Liver (tissue), 9 donors: Measurements from ENCODE around the gene RETREG1. TPM values are rescaled to one million over a fixed set of nuclear protein-coding genes. Genes with fewer than 3 reads are reported as not detected.

Source experiments
- DNase-seq: peaks from one replicate; pipeline ENCODE4 v3.0.0-alpha.2; 2017; ENCODE audit warnings: low spot score
- H3K27ac ChIP-seq, 2 donors: one replicate each; pipeline ENCODE4 v1.7.0; 2013; ENCODE audit warnings: inconsistent platforms in 2 of 2, low read length in 2 of 2, control low read depth in 1 of 2, low read depth in 1 of 2, mild to moderate bottlenecking in 1 of 2
- H3K27me3 ChIP-seq, 4 donors: one replicate each; pipeline versions ENCODE4 v1.6.1 to v1.7.0; 2013; ENCODE audit warnings: low read length in 3 of 4, inconsistent platforms in 1 of 4, mild to moderate bottlenecking in 1 of 4, moderate library complexity in 1 of 4; ENCODE audit not compliant: control insufficient read depth in 4 of 4, insufficient read depth in 4 of 4
- H3K36me3 ChIP-seq, 4 donors: one replicate each; pipeline versions ENCODE4 v1.6.1 to v1.7.0; 2013; ENCODE audit warnings: low read length in 3 of 4, mild to moderate bottlenecking in 3 of 4, low read depth in 1 of 4, moderate library complexity in 1 of 4; ENCODE audit not compliant: control insufficient read depth in 4 of 4, insufficient read depth in 3 of 4
- H3K4me1 ChIP-seq, 4 donors: one replicate each; pipeline versions ENCODE4 v1.6.1 to v1.7.0; 2013; ENCODE audit warnings: low read length in 3 of 4, mild to moderate bottlenecking in 3 of 4, moderate library complexity in 1 of 4; ENCODE audit not compliant: control insufficient read depth in 4 of 4, insufficient read depth in 4 of 4
- H3K4me3 ChIP-seq, 3 donors: one replicate each; pipeline versions ENCODE4 v1.6.1 to v1.7.0; 2013; ENCODE audit warnings: low read length in 3 of 3, control low read depth in 1 of 3, low read depth in 1 of 3, mild to moderate bottlenecking in 1 of 3
- H3K9ac ChIP-seq, 2 donors: one replicate each; pipeline ENCODE4 v1.7.0; 2013; ENCODE audit warnings: low read length in 2 of 2, mild to moderate bottlenecking in 2 of 2, moderate library complexity in 2 of 2, control low read depth in 1 of 2, low read depth in 1 of 2
- H3K9me3 ChIP-seq, 4 donors: one replicate each; pipeline versions ENCODE4 v1.6.1 to v1.7.0; 2013; ENCODE audit warnings: low read length in 3 of 4; ENCODE audit not compliant: control insufficient read depth in 4 of 4
- ATF3 ChIP-seq: IDR thresholded peaks from 2 replicates; pipeline ENCODE4 v1.6.1; 2016; ENCODE audit warnings: antibody characterized with exemption
- CTCF ChIP-seq: fragments of 150-350 bp; IDR thresholded peaks from 2 replicates; pipeline ENCODE4 v1.5.1; 2017; ENCODE audit warnings: improper control_type of control experiment, low read depth, low read length; ENCODE audit not compliant: missing input control
- EGR1 ChIP-seq, 2 donors: IDR thresholded peaks; 2 replicates each; pipeline ENCODE4 v1.6.1; 2016 to 2018; ENCODE audit warnings: antibody characterized with exemption in 2 of 2, low read depth in 2 of 2
- FOXA1 ChIP-seq: IDR thresholded peaks from 2 replicates; pipeline ENCODE4 v1.6.1; 2016; ENCODE audit warnings: antibody characterized with exemption
- FOXA2 ChIP-seq: IDR thresholded peaks from 2 replicates; pipeline ENCODE4 v1.6.1; 2016; ENCODE audit warnings: antibody characterized with exemption
- GABPA ChIP-seq, 2 donors: IDR thresholded peaks in 1 of 2; conservative IDR thresholded peaks in 1 of 2; 2 replicates each; pipeline ENCODE4 v1.6.1; 2016; ENCODE audit warnings: antibody characterized with exemption in 2 of 2, mild to moderate bottlenecking in 1 of 2, moderate library complexity in 1 of 2
- HNF4A ChIP-seq, 2 donors: conservative IDR thresholded peaks; 2 replicates each; pipeline ENCODE4 v1.6.1; 2016; ENCODE audit warnings: antibody characterized with exemption in 2 of 2, mild to moderate bottlenecking in 2 of 2
- HNF4G ChIP-seq: IDR thresholded peaks from 2 replicates; pipeline ENCODE4 v1.6.1; 2016; ENCODE audit warnings: antibody characterized with exemption
- JUND ChIP-seq, 2 donors: IDR thresholded peaks; 2 replicates each; pipeline ENCODE4 v1.6.1; 2016; ENCODE audit warnings: antibody characterized with exemption in 2 of 2
- MAX ChIP-seq: IDR thresholded peaks from 2 replicates; pipeline ENCODE4 v1.6.1; 2016; ENCODE audit warnings: antibody characterized with exemption
- NR2F2 ChIP-seq: IDR thresholded peaks from 2 replicates; pipeline ENCODE4 v1.6.1; 2016; ENCODE audit warnings: antibody characterized with exemption
- RAD21 ChIP-seq, 2 donors: IDR thresholded peaks; 2 replicates each; pipeline ENCODE4 v1.6.1; 2016; ENCODE audit warnings: antibody characterized with exemption in 2 of 2, mild to moderate bottlenecking in 2 of 2
- SP1 ChIP-seq: IDR thresholded peaks from 2 replicates; pipeline ENCODE4 v1.6.1; 2018; ENCODE audit warnings: antibody characterized with exemption, mild to moderate bottlenecking
- TAF1 ChIP-seq: conservative IDR thresholded peaks from 2 replicates; pipeline ENCODE4 v1.6.1; 2016; ENCODE audit warnings: antibody characterized with exemption, mild to moderate bottlenecking
- WGBS: extraction: QIAGEN DNeasy Blood & Tissue Kit; methylation state at CpG from one replicate; pipeline ENCODE4 v1.1.7; 2013; 5-methylcytosine and 5-hydroxymethylcytosine counted together
- polyA plus RNA-seq, 2 donors: library from polyadenylated mRNA; stranded (reverse) in 1 of 2; unstranded in 1 of 2; fragments of 200-250 nt in 1 of 2; fragments of >200 nt in 1 of 2; fragmentation: Nextera tagmentation in 1 of 2; extraction: Ambion mirVana in 1 of 2; gene quantifications; one replicate each; pipeline versions ENCODE4 v1.2.1 to v1.2.3, GENCODE V29; 2013 to 2015
- total RNA-seq, 2 donors: library from RNA; depleted of rRNA; stranded (reverse); fragments of >200 nt; gene quantifications; one replicate each; pipeline ENCODE4 v1.2.3, GENCODE V29; 2014
- TF ChIP-seq, protein P1 (sequence below): IDR thresholded peaks from 2 replicates; pipeline ENCODE4 v1.6.1; 2016; ENCODE audit warnings: antibody characterized with exemption
- TF ChIP-seq, protein P2 (sequence below): IDR thresholded peaks from 2 replicates; pipeline ENCODE4 v1.6.1; 2016; ENCODE audit warnings: antibody characterized with exemption, mild to moderate bottlenecking
- donor health status: healthy.
- donor health status: healthy.
- donor health status: healthy.
- donor health status: healthy.
- donor health status: healthy.

Gene RETREG1
- total and polyA plus RNA-seq, 4 donors: 0.70 to 28.1 (median 4.2) TPM

DNA sequence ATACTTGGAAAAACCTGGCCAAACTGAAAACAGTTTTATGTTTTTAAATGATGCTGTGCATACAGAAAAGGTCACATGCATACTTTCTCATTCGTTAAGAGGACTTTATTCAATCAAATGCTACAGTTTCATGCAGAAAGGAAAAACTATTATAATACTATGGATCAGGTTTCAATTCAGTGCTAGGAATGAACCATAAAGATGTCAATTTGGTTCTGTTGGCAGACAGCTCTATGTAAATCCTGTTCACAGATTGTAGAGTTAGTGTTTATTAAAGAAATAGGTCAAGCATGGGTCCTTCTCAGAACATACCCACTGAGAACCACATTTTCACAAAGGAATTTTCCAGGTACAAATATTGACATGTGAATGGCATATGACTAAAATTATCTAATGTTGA is 57.1 kb downstream of the RETREG1 start:
- no peak overlapping the region for H3K4me3 ChIP-seq
- no peaks in the 10 kb centered on the region for H3K27me3 ChIP-seq
- no peak for DNase-seq
- 96% methylated on average over 1 of the region's 1 CpG for WGBS
- H3K27ac ChIP-seq: no peak overlapping the region
- H3K36me3 ChIP-seq: no peaks in the 10 kb centered on the region
- TF ChIP-seq SP1 (no peak), GABPA (IDR thresholded peaks at IDR 0.05 in 1 of 2, conservative IDR thresholded peaks at IDR 0.05 in 1 of 2) (no peak), HNF4G (no peak), NR2F2 (no peak), FOXA2 (no peak), HNF4A (conservative IDR thresholded peaks at IDR 0.05) (no peak), CTCF (no peak), MAX (no peak), JUND (IDR thresholded peaks at IDR 0.05) (no peak), FOXA1 (no peak), ATF3 (no peak), RAD21 (IDR thresholded peaks at IDR 0.05) (no peak), TAF1 (no peak), EGR1 (IDR thresholded peaks at IDR 0.05; ENCODE audit: low read depth in 2 of 2) (no peak)
- TF ChIP-seq, protein P1, sequence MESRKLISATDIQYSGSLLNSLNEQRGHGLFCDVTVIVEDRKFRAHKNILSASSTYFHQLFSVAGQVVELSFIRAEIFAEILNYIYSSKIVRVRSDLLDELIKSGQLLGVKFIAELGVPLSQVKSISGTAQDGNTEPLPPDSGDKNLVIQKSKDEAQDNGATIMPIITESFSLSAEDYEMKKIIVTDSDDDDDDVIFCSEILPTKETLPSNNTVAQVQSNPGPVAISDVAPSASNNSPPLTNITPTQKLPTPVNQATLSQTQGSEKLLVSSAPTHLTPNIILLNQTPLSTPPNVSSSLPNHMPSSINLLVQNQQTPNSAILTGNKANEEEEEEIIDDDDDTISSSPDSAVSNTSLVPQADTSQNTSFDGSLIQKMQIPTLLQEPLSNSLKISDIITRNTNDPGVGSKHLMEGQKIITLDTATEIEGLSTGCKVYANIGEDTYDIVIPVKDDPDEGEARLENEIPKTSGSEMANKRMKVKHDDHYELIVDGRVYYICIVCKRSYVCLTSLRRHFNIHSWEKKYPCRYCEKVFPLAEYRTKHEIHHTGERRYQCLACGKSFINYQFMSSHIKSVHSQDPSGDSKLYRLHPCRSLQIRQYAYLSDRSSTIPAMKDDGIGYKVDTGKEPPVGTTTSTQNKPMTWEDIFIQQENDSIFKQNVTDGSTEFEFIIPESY: no peak
- TF ChIP-seq, protein P2, sequence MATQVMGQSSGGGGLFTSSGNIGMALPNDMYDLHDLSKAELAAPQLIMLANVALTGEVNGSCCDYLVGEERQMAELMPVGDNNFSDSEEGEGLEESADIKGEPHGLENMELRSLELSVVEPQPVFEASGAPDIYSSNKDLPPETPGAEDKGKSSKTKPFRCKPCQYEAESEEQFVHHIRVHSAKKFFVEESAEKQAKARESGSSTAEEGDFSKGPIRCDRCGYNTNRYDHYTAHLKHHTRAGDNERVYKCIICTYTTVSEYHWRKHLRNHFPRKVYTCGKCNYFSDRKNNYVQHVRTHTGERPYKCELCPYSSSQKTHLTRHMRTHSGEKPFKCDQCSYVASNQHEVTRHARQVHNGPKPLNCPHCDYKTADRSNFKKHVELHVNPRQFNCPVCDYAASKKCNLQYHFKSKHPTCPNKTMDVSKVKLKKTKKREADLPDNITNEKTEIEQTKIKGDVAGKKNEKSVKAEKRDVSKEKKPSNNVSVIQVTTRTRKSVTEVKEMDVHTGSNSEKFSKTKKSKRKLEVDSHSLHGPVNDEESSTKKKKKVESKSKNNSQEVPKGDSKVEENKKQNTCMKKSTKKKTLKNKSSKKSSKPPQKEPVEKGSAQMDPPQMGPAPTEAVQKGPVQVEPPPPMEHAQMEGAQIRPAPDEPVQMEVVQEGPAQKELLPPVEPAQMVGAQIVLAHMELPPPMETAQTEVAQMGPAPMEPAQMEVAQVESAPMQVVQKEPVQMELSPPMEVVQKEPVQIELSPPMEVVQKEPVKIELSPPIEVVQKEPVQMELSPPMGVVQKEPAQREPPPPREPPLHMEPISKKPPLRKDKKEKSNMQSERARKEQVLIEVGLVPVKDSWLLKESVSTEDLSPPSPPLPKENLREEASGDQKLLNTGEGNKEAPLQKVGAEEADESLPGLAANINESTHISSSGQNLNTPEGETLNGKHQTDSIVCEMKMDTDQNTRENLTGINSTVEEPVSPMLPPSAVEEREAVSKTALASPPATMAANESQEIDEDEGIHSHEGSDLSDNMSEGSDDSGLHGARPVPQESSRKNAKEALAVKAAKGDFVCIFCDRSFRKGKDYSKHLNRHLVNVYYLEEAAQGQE: no peak
- H3K9ac ChIP-seq: no peak overlapping the region
- H3K9me3 ChIP-seq: no peaks in the 10 kb centered on the region
- no peaks in the 10 kb centered on the region for H3K4me1 ChIP-seq
